Measurements from ENCODE around the gene KLHDC8A. TPM values are rescaled to one million over a fixed set of nuclear protein-coding genes. Genes with fewer than 3 reads are reported as not detected.

The KLHDC8A gene
- total RNA-seq, 8 experiments from 2014 or later: 0.31 to 100 (median 33.0) TPM; not detected in 2

GRCh38 chr1:205380882-205381281, 24.2 kb upstream of the KLHDC8A start:
- Histone ChIP-seq H3K4me1 (replicated peaks in 1 of 2) (peaks cover 3 to 22% of the 10 kb centered on the region in 2 donors), H3K27ac (no peak overlapping the region), H3K4me3 (no peak overlapping the region)
- in situ Hi-C loops (cut with MboI; ENCODE audit: low pct_unique_long_range_greater_than_20kb in 2 of 9, low sequenced_read_pairs in 9 of 9, unreplicated experiment in 9 of 9): loop anchor here in 1 of 9 experiments (25.0 kb wide), 1 partner anchor 106 kb away; no protein-coding TSS in a partner anchor
- WGBS, 10 experiments: 41 to 100% (median 77%) methylated on average over 1 to 2 of the region's 2 CpGs; no CpG with 5 or more reads in 4 of the 10 experiments
- no peak for ATAC-seq (replicated peaks in 6 of 8)

DNA sequence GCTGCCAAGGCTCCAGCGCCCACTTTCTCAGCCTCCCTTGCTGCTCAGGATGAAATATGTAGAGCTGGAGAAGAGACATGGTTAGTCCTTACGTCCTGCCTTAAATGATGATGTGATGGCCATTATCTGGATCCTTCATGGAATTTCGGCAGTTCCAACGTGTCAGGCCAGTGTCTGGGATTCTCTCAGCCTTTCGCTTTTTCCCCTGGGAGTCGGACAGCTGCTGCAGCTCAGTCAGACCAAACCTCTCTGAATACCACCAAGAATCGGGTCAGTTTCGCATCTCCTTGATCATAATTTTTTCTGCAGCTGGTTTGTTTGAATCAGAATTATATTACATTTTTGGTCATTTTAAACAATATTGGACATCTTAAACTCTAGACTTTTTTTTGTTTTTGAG, 22.3 kb upstream of the KLHDC8A start:
- no peak for ATAC-seq (replicated peaks in 6 of 8)
- Histone ChIP-seq H3K27ac (no peak overlapping the region), H3K4me3 (no peak overlapping the region), H3K4me1 (replicated peaks in 1 of 2) (peaks cover 19 to 21% of the 10 kb centered on the region in 2 donors)
- in situ Hi-C loops (cut with MboI; ENCODE audit: low pct_unique_long_range_greater_than_20kb in 2 of 9, low sequenced_read_pairs in 9 of 9, unreplicated experiment in 9 of 9): loop anchor here in 1 of 9 experiments (25.0 kb wide), 1 partner anchor 108 kb away; no protein-coding TSS in a partner anchor
- 80 to 100% (median 86%) methylated on average over 1 to 8 of the region's 8 CpGs; no CpG with 5 or more reads in 2 of the 10 experiments for WGBS, 10 experiments

GRCh38 chr1:205377355-205377754, 20.6 kb upstream of the KLHDC8A start:
- 0 to 100% (median 83%) methylated on average over 1 to 2 of the region's 3 CpGs; no CpG with 5 or more reads in 3 of the 10 experiments for WGBS, 10 experiments
- no peak for ATAC-seq (replicated peaks in 6 of 8)
- Histone ChIP-seq H3K27ac (no peak overlapping the region), H3K4me3 (no peak overlapping the region), H3K4me1 (replicated peaks in 1 of 2) (peaks cover 36 to 38% of the 10 kb centered on the region in 2 donors)
- in situ Hi-C loops (cut with MboI; ENCODE audit: low pct_unique_long_range_greater_than_20kb in 2 of 9, low sequenced_read_pairs in 9 of 9, unreplicated experiment in 9 of 9): loop anchor here in 1 of 9 experiments (25.0 kb wide), 1 partner anchor 110 kb away; no protein-coding TSS in a partner anchor

DNA sequence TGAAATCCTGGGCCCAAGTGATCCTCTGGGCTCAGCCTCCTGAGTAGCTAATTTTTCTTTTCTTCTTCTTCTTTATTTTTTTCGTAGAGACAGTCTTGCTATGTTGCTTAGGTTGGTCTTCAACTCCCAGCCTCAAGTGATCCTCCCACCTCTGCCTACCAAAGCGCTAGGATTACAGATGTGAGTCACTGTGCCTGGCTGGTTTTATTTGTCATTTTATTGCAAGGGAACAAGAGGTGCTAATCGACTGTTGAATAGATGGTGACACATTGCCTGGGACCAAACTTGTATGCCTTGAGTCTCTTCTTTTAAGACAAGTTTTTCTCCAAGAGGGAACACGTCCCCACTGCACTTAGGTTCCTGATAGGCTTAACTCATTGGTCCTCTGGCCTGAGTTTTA, 20.0 kb upstream of the KLHDC8A start:
- peaks cover 40 to 43% of the 10 kb centered on the region in 2 donors for H3K4me1 ChIP-seq (replicated peaks in 1 of 2)
- 0 to 76% (median 53%) methylated on average over 1 to 4 of the region's 4 CpGs; no CpG with 5 or more reads in 1 of the 10 experiments for WGBS, 10 experiments
- H3K27ac ChIP-seq: no peak overlapping the region
- in situ Hi-C loops (cut with MboI; ENCODE audit: low pct_unique_long_range_greater_than_20kb in 2 of 9, low sequenced_read_pairs in 9 of 9, unreplicated experiment in 9 of 9): loop anchor here in 1 of 9 experiments (25.0 kb wide), 1 partner anchor 111 kb away; no protein-coding TSS in a partner anchor
- ATAC-seq (replicated peaks in 6 of 8): peak in 3 of 8 experiments; percentile 8 to 11 (median 10)
- no peak overlapping the region for H3K4me3 ChIP-seq

- in situ Hi-C loops (cut with MboI; ENCODE audit: low pct_unique_long_range_greater_than_20kb in 2 of 9, low sequenced_read_pairs in 9 of 9, unreplicated experiment in 9 of 9): loop anchor here in 1 of 9 experiments (25.0 kb wide), 1 partner anchor 111 kb away; no protein-coding TSS in a partner anchor
- 0 to 32% (median 17%) methylated on average over 2 to 6 of the region's 6 CpGs; no CpG with 5 or more reads in 1 of the 10 experiments for WGBS, 10 experiments
- ATAC-seq (replicated peaks in 6 of 8): peak; percentile 33 to 94 (median 72)
- Histone ChIP-seq H3K4me3 (no peak overlapping the region), H3K4me1 (replicated peaks in 1 of 2) (peaks cover 40 to 43% of the 10 kb centered on the region in 2 donors), H3K27ac (no peak overlapping the region)
Measured at GRCh38 chr1:205375835-205376545, 19.3 kb upstream of the KLHDC8A start.

DNA sequence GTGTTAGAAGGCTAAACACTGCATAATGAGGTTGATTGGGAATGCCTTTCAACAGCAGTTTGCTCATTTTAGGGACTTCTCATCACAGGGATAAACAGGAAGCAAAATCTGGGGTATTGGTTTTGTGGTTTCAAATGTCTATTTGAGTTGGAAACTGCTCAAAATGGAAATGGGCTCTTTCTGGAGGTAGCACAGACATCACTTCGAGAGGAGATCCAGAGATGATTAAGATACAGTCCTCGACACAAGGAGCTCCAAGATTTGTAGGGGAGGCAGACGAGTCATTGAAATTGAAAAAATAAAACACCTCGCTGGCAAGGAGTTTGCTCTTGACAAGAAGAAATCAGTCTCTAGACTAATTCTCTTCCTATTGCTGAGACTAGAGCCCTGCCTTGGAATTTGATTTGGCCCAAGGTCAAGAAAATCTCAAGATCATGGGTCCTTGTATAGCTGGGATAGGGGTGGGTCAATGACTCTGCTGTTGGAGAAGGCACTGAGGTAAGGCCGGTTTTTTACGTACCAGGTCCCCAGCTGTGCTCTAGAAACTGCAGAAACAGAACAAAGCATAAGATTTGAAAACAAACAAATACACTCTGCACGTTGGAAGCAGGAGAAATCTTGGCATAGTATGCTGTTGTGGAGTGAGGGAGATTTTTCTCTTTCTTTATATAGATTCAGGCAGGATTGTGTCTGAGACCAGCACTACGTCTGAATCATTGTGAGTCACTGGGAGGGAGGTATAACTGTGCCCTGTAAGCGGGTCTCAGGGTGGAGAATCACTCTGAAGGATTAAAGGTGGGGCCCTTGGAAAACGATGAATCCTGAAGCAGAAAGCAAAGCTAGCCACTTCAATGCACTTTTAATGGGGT, 17.7 kb upstream of the KLHDC8A start:
- H3K4me1 ChIP-seq (replicated peaks in 1 of 2): peaks cover 40 to 43% of the 10 kb centered on the region in 2 donors
- no peak overlapping the region for H3K27ac ChIP-seq
- in situ Hi-C loops (cut with MboI; ENCODE audit: low pct_unique_long_range_greater_than_20kb in 2 of 9, low sequenced_read_pairs in 9 of 9, unreplicated experiment in 9 of 9): loop anchor here in 1 of 9 experiments (25.0 kb wide), 1 partner anchor 113 kb away; no protein-coding TSS in a partner anchor

DNA sequence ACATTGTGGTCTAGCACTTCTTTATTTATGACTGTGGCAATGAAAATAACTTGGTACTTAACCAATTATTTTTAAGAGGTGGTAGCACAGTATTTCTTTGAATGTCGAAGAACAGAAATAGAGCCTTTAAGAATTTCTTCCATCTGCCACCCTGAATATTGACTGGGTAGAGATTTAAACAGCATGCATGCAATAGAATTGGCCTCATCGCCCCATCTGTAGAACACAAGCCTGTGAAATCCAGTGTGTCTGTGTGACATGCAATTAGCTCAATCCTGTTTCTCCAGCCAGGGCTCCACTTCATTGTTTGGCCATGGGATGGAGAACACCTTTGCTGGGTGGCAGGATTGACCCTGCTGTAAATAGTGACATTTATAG, 17.1 kb upstream of the KLHDC8A start:
- in situ Hi-C loops (cut with MboI; ENCODE audit: low pct_unique_long_range_greater_than_20kb in 2 of 9, low sequenced_read_pairs in 9 of 9, unreplicated experiment in 9 of 9): no loop called here
- no peak for ATAC-seq (replicated peaks in 6 of 8)
- WGBS, 10 experiments: 0 to 100% (median 83%) methylated on average over 1 to 2 of the region's 2 CpGs; no CpG with 5 or more reads in 3 of the 10 experiments
- no peak overlapping the region for H3K27ac ChIP-seq
- H3K4me1 ChIP-seq (replicated peaks in 1 of 2): peaks cover 40 to 43% of the 10 kb centered on the region in 2 donors
- H3K4me3 ChIP-seq: no peak overlapping the region

More for the DNA sequence above, 17.7 kb upstream of the KLHDC8A start:
- peak in 7 of 8 experiments; percentile 22 to 87 (median 61) for ATAC-seq (replicated peaks in 6 of 8)
- 0 to 85% (median 65%) methylated on average over 1 to 10 of the region's 10 CpGs for WGBS, 10 experiments
- H3K4me3 ChIP-seq: no peak overlapping the region

DNA sequence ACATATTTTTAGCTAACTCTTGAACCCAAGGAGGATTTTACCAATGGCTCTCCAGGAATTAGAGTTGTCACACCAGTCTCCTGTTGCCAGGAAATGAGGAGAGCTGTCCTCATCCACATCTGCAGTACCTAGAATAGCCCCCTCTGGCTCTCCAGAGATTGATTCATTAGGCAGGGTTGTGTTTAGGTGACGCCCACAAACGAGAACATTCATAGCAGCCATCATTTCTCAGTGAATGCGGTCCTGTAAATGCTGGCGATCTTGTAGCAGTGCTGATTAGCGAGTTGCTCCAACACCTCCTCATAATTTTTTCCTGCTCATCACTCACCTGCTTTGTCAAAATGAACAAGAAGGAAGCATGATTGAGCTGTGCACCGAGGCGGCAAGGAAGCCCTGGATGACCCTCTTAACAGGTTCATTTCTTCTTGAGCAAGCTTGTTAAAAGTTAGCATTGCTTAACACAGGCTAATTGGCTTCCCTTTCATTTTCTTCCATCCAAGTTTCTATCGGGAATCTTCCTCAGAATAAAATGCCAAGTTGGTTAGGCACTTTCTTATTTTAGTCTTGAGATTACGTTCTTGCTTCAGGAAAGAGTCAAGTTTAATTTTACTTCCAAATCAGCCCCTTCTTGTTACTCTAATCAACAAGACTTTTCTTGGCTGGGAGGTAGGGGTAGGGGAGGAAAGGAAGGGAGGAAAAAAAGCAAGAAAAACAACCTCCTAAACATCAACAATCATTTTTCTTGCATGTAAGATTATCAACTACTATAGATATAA, 16.5 kb upstream of the KLHDC8A start:
- Histone ChIP-seq H3K4me1 (replicated peaks in 1 of 2) (peaks cover 40 to 43% of the 10 kb centered on the region in 2 donors), H3K4me3 (no peak overlapping the region), H3K27ac (no peak overlapping the region)
- ATAC-seq (replicated peaks in 6 of 8): peak in 7 of 8 experiments; percentile 11 to 87 (median 67)
- WGBS, 10 experiments: 29 to 70% (median 41%) methylated on average over 2 to 9 of the region's 9 CpGs
- in situ Hi-C loops (cut with MboI; ENCODE audit: low pct_unique_long_range_greater_than_20kb in 2 of 9, low sequenced_read_pairs in 9 of 9, unreplicated experiment in 9 of 9): no loop called here

DNA sequence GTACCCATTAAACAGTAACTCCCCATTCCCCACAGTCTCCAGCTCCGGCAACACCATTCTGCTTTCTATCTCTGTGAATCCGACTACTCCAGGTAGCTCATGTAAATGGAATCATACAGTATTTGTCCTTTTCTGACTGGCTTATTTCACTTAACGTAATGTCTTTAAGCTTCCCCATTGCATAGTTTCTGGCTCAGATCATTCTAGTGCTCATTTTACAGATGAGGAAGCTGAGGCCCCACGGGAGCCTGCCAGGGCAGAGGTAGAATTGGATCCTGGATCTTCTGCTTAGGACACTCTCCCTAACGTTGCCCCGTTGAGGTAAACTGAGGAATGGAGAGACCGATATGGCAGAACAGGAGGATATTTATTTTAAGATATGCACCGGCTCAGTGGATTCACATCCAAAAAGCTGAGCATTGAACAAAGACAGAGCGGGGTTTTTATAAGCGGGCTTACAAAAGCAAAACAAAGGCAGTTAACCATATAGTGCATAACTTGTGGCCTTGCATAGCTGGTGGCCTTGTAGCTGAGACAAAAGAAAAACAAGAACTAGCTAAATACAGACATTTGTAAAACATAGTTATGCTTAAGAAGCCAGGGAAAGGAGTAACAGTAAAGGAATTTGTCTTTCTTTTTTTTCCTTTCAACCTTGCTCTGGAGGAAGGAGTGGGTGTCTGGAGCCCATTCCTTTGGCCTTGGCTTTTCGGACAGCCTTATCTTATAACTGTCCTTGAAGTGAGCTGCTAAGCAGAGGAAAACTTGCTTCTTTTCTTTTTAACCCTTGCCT, 15.3 kb upstream of the KLHDC8A start:
- ATAC-seq (replicated peaks in 6 of 8): no peak
- Histone ChIP-seq H3K4me3 (no peak overlapping the region), H3K27ac (no peak overlapping the region), H3K4me1 (replicated peaks in 1 of 2) (peaks cover 40 to 49% of the 10 kb centered on the region in 2 donors)
- 50 to 90% (median 72%) methylated on average over 2 to 11 of the region's 11 CpGs for WGBS, 10 experiments
- in situ Hi-C loops (cut with MboI; ENCODE audit: low pct_unique_long_range_greater_than_20kb in 2 of 9, low sequenced_read_pairs in 9 of 9, unreplicated experiment in 9 of 9): no loop called here

DNA sequence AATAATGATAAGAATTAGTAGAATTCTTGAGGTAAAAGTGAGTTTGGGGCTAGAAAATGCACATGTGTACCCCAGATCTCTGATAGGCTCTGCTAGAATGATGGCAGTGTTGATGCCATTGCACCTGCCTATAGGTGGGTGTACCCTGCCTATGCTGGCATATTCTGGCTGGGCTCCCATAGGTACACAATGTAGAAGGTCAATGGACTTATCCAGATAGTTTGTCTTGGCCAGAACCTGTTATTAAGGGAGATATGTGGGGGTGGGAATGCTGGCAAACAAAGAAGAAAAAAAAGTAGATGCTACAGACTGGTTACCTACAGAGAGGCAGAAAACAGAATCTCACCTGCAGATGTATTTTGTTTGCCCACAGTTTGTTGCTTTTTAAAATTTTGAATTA, 14.1 kb upstream of the KLHDC8A start:
- ATAC-seq (replicated peaks in 6 of 8): no peak
- Histone ChIP-seq H3K27ac (no peak overlapping the region), H3K4me1 (replicated peaks in 1 of 2) (peaks cover 42 to 49% of the 10 kb centered on the region in 2 donors), H3K4me3 (no peak overlapping the region)
- in situ Hi-C loops (cut with MboI; ENCODE audit: low pct_unique_long_range_greater_than_20kb in 2 of 9, low sequenced_read_pairs in 9 of 9, unreplicated experiment in 9 of 9): no loop called here

- WGBS, 10 experiments: 22 to 93% (median 85%) methylated on average over 1 to 3 of the region's 3 CpGs; no CpG with 5 or more reads in 2 of the 10 experiments
- in situ Hi-C loops (cut with MboI; ENCODE audit: low pct_unique_long_range_greater_than_20kb in 2 of 9, low sequenced_read_pairs in 9 of 9, unreplicated experiment in 9 of 9): no loop called here
- peak in 1 of 8 experiments; percentile 59 for ATAC-seq (replicated peaks in 6 of 8)
Measured at GRCh38 chr1:205369701-205370123, 13.0 kb upstream of the KLHDC8A start.

More at GRCh38 chr1:205369701-205370123, 13.0 kb upstream of the KLHDC8A start:
- Histone ChIP-seq H3K27ac (no peak overlapping the region), H3K4me1 (replicated peaks in 1 of 2) (peaks cover 38 to 47% of the 10 kb centered on the region in 2 donors), H3K4me3 (no peak overlapping the region)
